PC-3 (cell line): ENCODE data around the gene UBE3A. TPM values are rescaled to one million over a fixed set of nuclear protein-coding genes. Genes with fewer than 3 reads are reported as not detected.

ENCODE experiments used
- ATAC-seq: fragments of 200-7000 bp; cut with Tn5 transposase; 2 replicates; pipeline ENCODE4 v1.9.1; 2020; ENCODE audit warnings: mild to moderate bottlenecking, moderate library complexity
- BruUV-seq: library from RNA; stranded (reverse); fragments of 400-500 nt; replicated peaks from 2 replicates; lab custom pipeline; 2021; lab: Mats Ljungman, UMichigan
- CTCF ChIA-PET: fragments of 300-600 bp; sonication (Branson Sonifier 250); formaldehyde crosslinking; loops from one replicate; lab custom pipeline; 2022; ENCODE audit warnings: antibody characterized with exemption; lab: Charles Lee
- POLR2A ChIA-PET: fragments of 300-600 bp; sonication (Branson Sonifier 250); formaldehyde crosslinking; loops from one replicate; lab custom pipeline; 2022; ENCODE audit warnings: antibody characterized with exemption; ENCODE audit not compliant: unreplicated experiment; lab: Charles Lee
- DNase-seq: peaks from one replicate; pipeline ENCODE4 v3.0.0-alpha.2; 2015
- H2AFZ ChIP-seq: fragments of 300-600 bp; sonication (generic); 2 replicates; pipeline ENCODE4 v1.6.0; 2016; ENCODE audit warnings: antibody characterized with exemption, low read length
- H3F3A ChIP-seq: fragments of 300-600 bp; sonication (generic); one replicate; pipeline ENCODE4 v1.6.0; 2017; ENCODE audit warnings: antibody characterized with exemption, low read length, control low read depth, mild to moderate bottlenecking; ENCODE audit not compliant: unreplicated experiment
- H3K27ac ChIP-seq: fragments of 300-600 bp; sonication (generic); 2 replicates; pipeline ENCODE4 v1.5.1; 2016; ENCODE audit warnings: mild to moderate bottlenecking, low read length
- H3K27me3 ChIP-seq: fragments of 300-600 bp; sonication (generic); 2 replicates; pipeline ENCODE4 v1.6.1; 2016; ENCODE audit warnings: low read length, mixed read lengths
- H3K36me3 ChIP-seq: fragments of 300-600 bp; sonication (generic); 2 replicates; pipeline ENCODE4 v1.6.1; 2016; ENCODE audit warnings: low read depth, mixed run types, low read length, mixed read lengths
- H3K4me1 ChIP-seq: fragments of 300-600 bp; sonication (generic); 2 replicates; pipeline ENCODE4 v1.5.1; 2016; ENCODE audit warnings: low read length; ENCODE audit not compliant: insufficient read depth
- H3K4me2 ChIP-seq: fragments of 300-600 bp; sonication (generic); 2 replicates; pipeline ENCODE4 v1.6.0; 2016; ENCODE audit warnings: low read length
- H3K4me3 ChIP-seq: fragments of 300-600 bp; sonication (generic); 2 replicates; pipeline ENCODE4 v1.5.1; 2016; ENCODE audit warnings: mild to moderate bottlenecking, low read length, mixed read lengths
- H3K79me2 ChIP-seq: fragments of 300-600 bp; sonication (generic); 2 replicates; pipeline ENCODE4 v1.6.1; 2017; ENCODE audit warnings: low read length, mixed read lengths
- H3K9ac ChIP-seq: fragments of 300-600 bp; sonication (generic); 2 replicates; pipeline ENCODE4 v1.6.0; 2016; ENCODE audit warnings: mild to moderate bottlenecking, low read length
- H3K9me2 ChIP-seq: fragments of 300-600 bp; sonication (generic); replicated peaks from 2 replicates; pipeline ENCODE4 v1.6.1; 2016; ENCODE audit warnings: mixed run types, low read length, mixed read lengths
- H3K9me3 ChIP-seq: fragments of 300-600 bp; sonication (generic); 2 replicates; pipeline ENCODE4 v1.6.1; 2016; ENCODE audit warnings: low read length, mixed read lengths
- H4K20me1 ChIP-seq: fragments of 300-600 bp; sonication (generic); 2 replicates; pipeline ENCODE4 v1.6.1; 2016; ENCODE audit warnings: low read length, mixed read lengths
- EZH2 ChIP-seq: fragments of 300-600 bp; sonication (generic); IDR thresholded peaks from one replicate; pipeline ENCODE4 v1.6.1; 2017; ENCODE audit warnings: antibody characterized with exemption, mild to moderate bottlenecking, low read length; ENCODE audit not compliant: unreplicated experiment
- EZH2phosphoT487 ChIP-seq: fragments of 300-600 bp; sonication (generic); IDR thresholded peaks from 2 replicates; pipeline ENCODE4 v1.6.1; 2018; ENCODE audit warnings: mild to moderate bottlenecking, antibody characterized with exemption, low read length, borderline replicate concordance
- intact Hi-C: fragments of 100-400 bp; cut with micrococcal nuclease; formaldehyde crosslinking; loops from 2 replicates; pipeline ENCODE4 v1.9.0; 2023
- total RNA-seq: library from RNA; depleted of rRNA; stranded (reverse); fragments of >200 nt; gene quantifications from 2 replicates; pipeline ENCODE4 v1.2.3, GENCODE V29; 2014
- TF ChIP-seq, protein P1 (sequence below): fragments of 300-600 bp; sonication (generic); conservative IDR thresholded peaks from 2 replicates; pipeline ENCODE4 v1.5.1; 2017; ENCODE audit warnings: antibody characterized with exemption, low read depth, mild to moderate bottlenecking, low read length

UBE3A gene
- total RNA-seq, 1 experiment from 2014 or later, result 59.5 TPM

DNA sequence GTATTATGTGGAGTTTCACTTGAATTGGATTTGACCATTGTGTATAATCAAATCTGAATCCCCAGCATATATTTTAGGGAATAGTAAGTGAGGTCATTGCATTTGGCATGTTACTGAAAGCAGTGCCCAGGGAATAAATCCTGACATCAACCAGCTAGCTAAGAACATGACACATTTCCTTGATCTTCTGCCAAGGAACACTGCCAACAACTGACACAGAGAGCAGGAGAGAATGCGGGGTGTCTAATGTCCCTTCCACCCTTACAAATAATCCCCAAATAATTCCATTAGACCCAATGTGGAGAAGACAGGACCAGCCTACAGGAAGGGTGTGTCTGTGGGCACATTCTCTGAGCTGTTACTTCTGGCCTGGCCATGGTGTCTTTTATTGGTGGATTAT, 30.6 kb upstream of the UBE3A start:
- peak; percentile 72 for DNase-seq
- no peak for ATAC-seq
- H3K9me2 ChIP-seq, result no peaks in the 10 kb centered on the region
- BruUV-seq, result no TSS peak
- no peaks in the 10 kb centered on the region for H3F3A ChIP-seq
- TF ChIP-seq, protein P1, sequence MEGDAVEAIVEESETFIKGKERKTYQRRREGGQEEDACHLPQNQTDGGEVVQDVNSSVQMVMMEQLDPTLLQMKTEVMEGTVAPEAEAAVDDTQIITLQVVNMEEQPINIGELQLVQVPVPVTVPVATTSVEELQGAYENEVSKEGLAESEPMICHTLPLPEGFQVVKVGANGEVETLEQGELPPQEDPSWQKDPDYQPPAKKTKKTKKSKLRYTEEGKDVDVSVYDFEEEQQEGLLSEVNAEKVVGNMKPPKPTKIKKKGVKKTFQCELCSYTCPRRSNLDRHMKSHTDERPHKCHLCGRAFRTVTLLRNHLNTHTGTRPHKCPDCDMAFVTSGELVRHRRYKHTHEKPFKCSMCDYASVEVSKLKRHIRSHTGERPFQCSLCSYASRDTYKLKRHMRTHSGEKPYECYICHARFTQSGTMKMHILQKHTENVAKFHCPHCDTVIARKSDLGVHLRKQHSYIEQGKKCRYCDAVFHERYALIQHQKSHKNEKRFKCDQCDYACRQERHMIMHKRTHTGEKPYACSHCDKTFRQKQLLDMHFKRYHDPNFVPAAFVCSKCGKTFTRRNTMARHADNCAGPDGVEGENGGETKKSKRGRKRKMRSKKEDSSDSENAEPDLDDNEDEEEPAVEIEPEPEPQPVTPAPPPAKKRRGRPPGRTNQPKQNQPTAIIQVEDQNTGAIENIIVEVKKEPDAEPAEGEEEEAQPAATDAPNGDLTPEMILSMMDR, result no peak
- no peak for TF ChIP-seq EZH2phosphoT487
- TF ChIP-seq EZH2, result no peak
- H3K36me3 ChIP-seq, result no peaks in the 10 kb centered on the region
- H3K4me2 ChIP-seq, result no peak overlapping the region
- intact Hi-C loops, result no loop called here
- no peak overlapping the region for H3K4me3 ChIP-seq
- CTCF ChIA-PET, result no interaction called here
- no peaks in the 10 kb centered on the region for H3K27me3 ChIP-seq
- H3K79me2 ChIP-seq, result no peaks in the 10 kb centered on the region
- H3K9me3 ChIP-seq, result no peaks in the 10 kb centered on the region
- no peak overlapping the region for H3K27ac ChIP-seq
- POLR2A ChIA-PET, result no interaction called here
- H4K20me1 ChIP-seq, result no peaks in the 10 kb centered on the region
- H2AFZ ChIP-seq, result no peak overlapping the region
- H3K4me1 ChIP-seq, result peaks cover 6% of the 10 kb centered on the region; the same call in 1 of the 2 replicates
- H3K9ac ChIP-seq, result no peak overlapping the region

DNA sequence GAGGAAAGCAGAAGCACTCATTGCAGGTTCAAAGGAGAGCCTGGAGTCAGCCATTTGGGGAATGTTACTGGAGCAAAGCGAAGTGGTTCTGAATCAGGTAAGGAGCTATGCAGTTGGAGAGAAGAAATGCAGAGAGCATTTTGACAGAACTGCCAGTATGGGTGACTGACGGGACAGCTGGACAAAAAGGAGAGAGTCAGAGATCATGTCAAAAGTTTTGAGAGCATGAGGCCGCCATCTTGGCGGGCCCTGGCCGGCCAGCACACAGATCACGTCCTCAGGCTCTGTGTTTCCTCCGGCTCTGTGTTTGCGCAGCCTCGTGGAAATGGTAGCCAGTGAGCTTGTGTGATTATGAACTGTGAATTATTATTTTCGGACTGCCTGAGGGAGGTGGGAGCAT, 29.8 kb upstream of the UBE3A start:
- Histone ChIP-seq H3K36me3 (no peaks in the 10 kb centered on the region), H4K20me1 (no peaks in the 10 kb centered on the region), H3K9ac (no peak overlapping the region), H3F3A (no peaks in the 10 kb centered on the region), H3K4me3 (no peak overlapping the region), H3K4me1 (peaks cover 6% of the 10 kb centered on the region; the same call in 1 of the 2 replicates), H3K9me3 (no peaks in the 10 kb centered on the region), H3K4me2 (no peak overlapping the region), H3K27me3 (no peaks in the 10 kb centered on the region), H3K27ac (no peak overlapping the region), H2AFZ (no peak overlapping the region), H3K9me2 (no peaks in the 10 kb centered on the region), H3K79me2 (no peaks in the 10 kb centered on the region)
- ChIA-PET CTCF (no interaction called here), POLR2A (no interaction called here)
- no peak for ATAC-seq
- intact Hi-C loops, result no loop called here
- no TSS peak for BruUV-seq
- TF ChIP-seq EZH2, result no peak
- TF ChIP-seq, protein P1, result no peak
- DNase-seq, result no peak

DNA sequence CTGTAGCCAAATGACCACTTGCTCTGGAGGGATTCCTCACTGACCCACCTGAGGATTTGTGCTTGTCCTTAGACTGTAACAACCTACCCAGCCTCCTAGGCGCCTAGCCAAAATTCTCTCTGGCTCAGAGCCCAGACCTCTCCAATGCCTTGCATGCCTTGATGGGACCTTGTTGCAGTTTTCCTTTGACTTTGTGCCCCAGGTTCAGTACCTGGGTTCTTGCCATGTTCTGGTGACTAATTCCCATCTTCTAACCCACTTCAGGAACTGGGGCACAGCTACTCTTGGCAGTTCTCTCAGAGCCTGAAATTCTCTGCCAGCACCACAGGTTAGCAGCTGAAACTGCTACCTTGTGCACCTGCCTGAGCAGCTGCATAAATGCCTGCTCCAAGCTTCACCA, 27.0 kb upstream of the UBE3A start:
- Histone ChIP-seq H3K4me3 (no peak overlapping the region), H3K27me3 (no peaks in the 10 kb centered on the region), H3K9me3 (peaks cover 4% of the 10 kb centered on the region; the same call in 1 of the 2 replicates), H2AFZ (no peak overlapping the region), H3K4me2 (no peak overlapping the region), H3F3A (no peaks in the 10 kb centered on the region), H3K4me1 (peaks cover 6% of the 10 kb centered on the region; the same call in 1 of the 2 replicates), H3K9ac (no peak overlapping the region), H3K27ac (no peak overlapping the region), H3K79me2 (no peaks in the 10 kb centered on the region), H3K9me2 (no peaks in the 10 kb centered on the region), H4K20me1 (no peaks in the 10 kb centered on the region), H3K36me3 (no peaks in the 10 kb centered on the region)
- POLR2A ChIA-PET, result no interaction called here
- no TSS peak for BruUV-seq
- DNase-seq, result no peak
- TF ChIP-seq, protein P1, result no peak
- no peak for TF ChIP-seq EZH2phosphoT487
- TF ChIP-seq EZH2, result no peak
- ATAC-seq, result no peak
- CTCF ChIA-PET, result no interaction called here
- intact Hi-C loops, result no loop called here
